Trophoblast cell (in vitro differentiated cells and primary cell): ENCODE data around the gene ZSCAN21.

Source experiments
- DNase-seq, 2 donors: peaks; one replicate each; pipeline ENCODE4 v3.0.0-alpha.2; 2016
- H2AFZ ChIP-seq: 2 replicates; pipeline ENCODE4 v1.6.1; 2013; ENCODE audit warnings: low read length, moderate library complexity, mild to moderate bottlenecking; ENCODE audit not compliant: insufficient read depth, poor library complexity
- H2AK5ac ChIP-seq: 2 replicates; pipeline ENCODE4 v1.6.1; 2013; ENCODE audit warnings: mild to moderate bottlenecking, low read length
- H2BK120ac ChIP-seq: 2 replicates; pipeline ENCODE4 v1.6.1; 2013; ENCODE audit warnings: low read length, mild to moderate bottlenecking, moderate library complexity; ENCODE audit not compliant: insufficient read depth, poor library complexity
- H2BK12ac ChIP-seq: 2 replicates; pipeline ENCODE4 v1.6.1; 2013; ENCODE audit warnings: mild to moderate bottlenecking, low read length, moderate library complexity
- H2BK5ac ChIP-seq: 2 replicates; pipeline ENCODE4 v1.6.1; 2013; ENCODE audit warnings: low read length, low read depth, moderate library complexity, mild to moderate bottlenecking; ENCODE audit not compliant: poor library complexity
- H3K14ac ChIP-seq: 2 replicates; pipeline ENCODE4 v1.6.1; 2013; ENCODE audit warnings: mild to moderate bottlenecking, low read length
- H3K18ac ChIP-seq: 2 replicates; pipeline ENCODE4 v1.6.1; 2013; ENCODE audit warnings: mild to moderate bottlenecking, low read length
- H3K23ac ChIP-seq: 2 replicates; pipeline ENCODE4 v1.6.1; 2013; ENCODE audit warnings: low read length
- H3K27ac ChIP-seq: 2 replicates; pipeline ENCODE4 v1.5.1; 2013; ENCODE audit warnings: low read depth, mild to moderate bottlenecking, inconsistent platforms, low read length, moderate library complexity
- H3K27me3 ChIP-seq: 2 replicates; pipeline ENCODE4 v1.6.1; 2013; ENCODE audit warnings: inconsistent platforms, mild to moderate bottlenecking, low read length, moderate library complexity; ENCODE audit not compliant: insufficient read depth
- H3K36me3 ChIP-seq, 2 experiments: 1 replicate in 1 of 2; 2 replicates in 1 of 2; pipeline ENCODE4 v1.6.1; 2013; ENCODE audit warnings: low read length in 2 of 2, mild to moderate bottlenecking in 2 of 2, moderate library complexity in 1 of 2; ENCODE audit not compliant: insufficient read depth in 2 of 2, control insufficient read depth in 1 of 2
- H3K4ac ChIP-seq: 2 replicates; pipeline ENCODE4 v1.6.1; 2013; ENCODE audit warnings: low read depth, mild to moderate bottlenecking, low read length, moderate library complexity
- H3K4me1 ChIP-seq, 2 experiments: 1 replicate in 1 of 2; 2 replicates in 1 of 2; pipeline ENCODE4 v1.6.1; 2013; ENCODE audit warnings: low read length in 2 of 2, mild to moderate bottlenecking in 2 of 2, moderate library complexity in 1 of 2; ENCODE audit not compliant: insufficient read depth in 2 of 2, control insufficient read depth in 1 of 2
- H3K4me2 ChIP-seq: 2 replicates; pipeline ENCODE4 v1.6.1; 2013; ENCODE audit warnings: inconsistent platforms, mild to moderate bottlenecking, low read length, moderate library complexity
- H3K4me3 ChIP-seq: 2 replicates; pipeline ENCODE4 v1.5.1; 2013; ENCODE audit warnings: mild to moderate bottlenecking, low read depth, low read length, inconsistent platforms
- H3K79me1 ChIP-seq: one replicate; pipeline ENCODE4 v1.6.1; 2013; ENCODE audit warnings: low read length
- H3K79me2 ChIP-seq: 2 replicates; pipeline ENCODE4 v1.6.1; 2013; ENCODE audit warnings: low read length, mild to moderate bottlenecking; ENCODE audit not compliant: control insufficient read depth, insufficient read depth, poor library complexity
- H3K9ac ChIP-seq: 2 replicates; pipeline ENCODE4 v1.6.1; 2013; ENCODE audit warnings: mild to moderate bottlenecking, low read length
- H3K9me3 ChIP-seq: 2 replicates; pipeline ENCODE4 v1.6.1; 2013; ENCODE audit warnings: low read depth, mild to moderate bottlenecking, control low read depth, inconsistent platforms, low read length; ENCODE audit not compliant: insufficient read depth
- H4K12ac ChIP-seq: 2 replicates; pipeline ENCODE4 v1.6.1; 2013; ENCODE audit warnings: low read depth, mild to moderate bottlenecking, low read length, moderate library complexity
- H4K8ac ChIP-seq: 2 replicates; pipeline ENCODE4 v1.6.1; 2013; ENCODE audit warnings: low read depth, mild to moderate bottlenecking, low read length, moderate library complexity
- H4K91ac ChIP-seq: one replicate; pipeline ENCODE4 v1.6.1; 2013; ENCODE audit warnings: low read depth, mild to moderate bottlenecking, low read length, moderate library complexity
- WGBS: extraction: QIAGEN DNeasy Blood & Tissue Kit; methylation state at CpG from one replicate; pipeline ENCODE4 v1.1.7; 2013; ENCODE audit warnings: missing lambda C conversion rate; ENCODE audit not compliant: insufficient read length, insufficient coverage; ENCODE audit errors: extremely low coverage; 5-methylcytosine and 5-hydroxymethylcytosine counted together

Gene ZSCAN21

GRCh38 chr7:100093498-100093897, 43.9 kb downstream of the ZSCAN21 start:
- Histone ChIP-seq H3K79me2 (peaks cover 6% of the 10 kb centered on the region), H3K27me3 (no peaks in the 10 kb centered on the region), H3K4me1 (peaks cover 1 to 4% of the 10 kb centered on the region in 2 experiments), H2BK12ac (no peak overlapping the region), H3K9ac (peak overlapping the region; percentile 32), H3K27ac (no peak overlapping the region), H3K36me3 (peaks cover 69 to 80% of the 10 kb centered on the region in 2 experiments), H3K79me1 (peaks cover 7% of the 10 kb centered on the region), H3K4me3 (no peak overlapping the region), H3K9me3 (no peaks in the 10 kb centered on the region), H2BK5ac (no peak overlapping the region), H2AFZ (no peak overlapping the region), H3K18ac (no peak overlapping the region), H3K4me2 (no peak overlapping the region), H3K23ac (no peak overlapping the region), H3K4ac (no peak overlapping the region), H4K12ac (no peak overlapping the region), H2BK120ac (no peak overlapping the region), H4K91ac (no peak overlapping the region), H2AK5ac (no peak overlapping the region), H4K8ac (no peak overlapping the region), H3K14ac (no peak overlapping the region)
- WGBS, result no CpG with 5 or more reads among the region's 13 CpGs
- no peak for DNase-seq

GRCh38 chr7:100093925-100094486, 44.4 kb downstream of the ZSCAN21 start:
- peaks cover 0 to 4% of the 10 kb centered on the region in 2 experiments for H3K4me1 ChIP-seq
- H3K79me2 ChIP-seq, result peaks cover 2% of the 10 kb centered on the region
- no peak overlapping the region for H2BK5ac ChIP-seq
- no peak overlapping the region for H3K23ac ChIP-seq
- H3K18ac ChIP-seq, result no peak overlapping the region
- no peak overlapping the region for H3K4me3 ChIP-seq
- no CpG with 5 or more reads among the region's 16 CpGs for WGBS
- H4K8ac ChIP-seq, result no peak overlapping the region
- no peak overlapping the region for H2AK5ac ChIP-seq
- H3K9ac ChIP-seq, result no peak overlapping the region
- H3K27ac ChIP-seq, result no peak overlapping the region
- H3K27me3 ChIP-seq, result no peaks in the 10 kb centered on the region
- H3K9me3 ChIP-seq, result no peaks in the 10 kb centered on the region
- no peak overlapping the region for H3K14ac ChIP-seq
- H4K12ac ChIP-seq, result no peak overlapping the region
- H3K4ac ChIP-seq, result no peak overlapping the region
- no peak overlapping the region for H3K4me2 ChIP-seq
- H3K79me1 ChIP-seq, result peaks cover 2% of the 10 kb centered on the region
- no peak overlapping the region for H4K91ac ChIP-seq
- DNase-seq, result no peak
- H2AFZ ChIP-seq, result no peak overlapping the region
- H2BK12ac ChIP-seq, result no peak overlapping the region
- H3K36me3 ChIP-seq, result peaks cover 73 to 85% of the 10 kb centered on the region in 2 experiments
- H2BK120ac ChIP-seq, result no peak overlapping the region

GRCh38 chr7:100095289-100095688, 45.7 kb downstream of the ZSCAN21 start:
- Histone ChIP-seq H3K36me3 (peaks cover 80 to 92% of the 10 kb centered on the region in 2 experiments), H3K4me1 (peaks cover 3 to 4% of the 10 kb centered on the region in 2 experiments), H2BK12ac (no peak overlapping the region), H2BK5ac (no peak overlapping the region), H3K4ac (no peak overlapping the region), H4K12ac (no peak overlapping the region), H3K27ac (no peak overlapping the region), H3K79me2 (peaks cover 5% of the 10 kb centered on the region), H4K8ac (no peak overlapping the region), H3K4me2 (no peak overlapping the region), H3K23ac (no peak overlapping the region), H3K27me3 (no peaks in the 10 kb centered on the region), H4K91ac (no peak overlapping the region), H3K4me3 (no peak overlapping the region), H2AK5ac (no peak overlapping the region), H2AFZ (no peak overlapping the region), H3K18ac (no peak overlapping the region), H2BK120ac (no peak overlapping the region), H3K9me3 (no peaks in the 10 kb centered on the region), H3K9ac (no peak overlapping the region), H3K79me1 (peaks cover 2% of the 10 kb centered on the region), H3K14ac (no peak overlapping the region)
- no CpG with 5 or more reads among the region's 9 CpGs for WGBS
- no peak for DNase-seq

- Histone ChIP-seq H4K12ac (no peak overlapping the region), H3K18ac (no peak overlapping the region), H3K14ac (no peak overlapping the region), H3K4me3 (no peak overlapping the region), H4K91ac (no peak overlapping the region), H3K27ac (no peak overlapping the region), H3K9me3 (no peaks in the 10 kb centered on the region), H3K27me3 (no peaks in the 10 kb centered on the region), H2BK12ac (no peak overlapping the region), H2BK5ac (no peak overlapping the region), H4K8ac (no peak overlapping the region), H2AFZ (no peak overlapping the region), H3K4me1 (peaks cover 3 to 4% of the 10 kb centered on the region in 2 experiments), H3K9ac (no peak overlapping the region), H2AK5ac (no peak overlapping the region), H2BK120ac (no peak overlapping the region), H3K79me2 (peaks cover 7% of the 10 kb centered on the region), H3K4ac (no peak overlapping the region), H3K36me3 (peaks cover 79 to 88% of the 10 kb centered on the region in 2 experiments), H3K79me1 (peaks cover 2% of the 10 kb centered on the region), H3K4me2 (no peak overlapping the region), H3K23ac (no peak overlapping the region)
- no peak for DNase-seq
- WGBS, result no CpG with 5 or more reads among the region's 17 CpGs
These were observed 46.1 kb downstream of the ZSCAN21 start for GRCh38 chr7:100095704-100096103.
